IMR-90 (cell line): ENCODE measurements around the gene ITGA4. TPM values are rescaled to one million over a fixed set of nuclear protein-coding genes. Genes with fewer than 3 reads are reported as not detected.

Experiments used
- ATAC-seq: fragments of 200-7000 bp; cut with Tn5 transposase; 2 replicates; pipeline ENCODE4 v1.9.1; 2020; ENCODE audit warnings: low read depth, mild to moderate bottlenecking, moderate library complexity
- BruUV-seq: library from RNA; stranded (reverse); fragments of 400-500 nt; replicated peaks from 2 replicates; lab custom pipeline; 2021; lab: Mats Ljungman, UMichigan
- CTCF ChIA-PET: fragments of 300-600 bp; formaldehyde crosslinking; extraction: SDS; loops from one replicate; lab custom pipeline; 2021; ENCODE audit warnings: antibody characterized with exemption; lab: Yijun Ruan, JAX
- POLR2A ChIA-PET: fragments of 300-600 bp; sonication (Branson Sonifier 250); formaldehyde crosslinking; loops from one replicate; lab custom pipeline; 2022; ENCODE audit warnings: antibody characterized with exemption; ENCODE audit not compliant: unreplicated experiment; lab: Charles Lee
- DNase-seq: peaks from one replicate; pipeline ENCODE4 v3.0.0; 2013
- H2AFZ ChIP-seq: replicated peaks from 2 replicates; pipeline ENCODE3; 2013; ENCODE audit warnings: low read length, mild to moderate bottlenecking; ENCODE audit not compliant: poor library complexity
- H2AK5ac ChIP-seq: 2 replicates; pipeline ENCODE4 v1.6.1; 2013; ENCODE audit warnings: low read depth, low read length, inconsistent platforms
- H2AK9ac ChIP-seq: replicated peaks from 2 replicates; pipeline ENCODE3; 2013; ENCODE audit warnings: mild to moderate bottlenecking, low read depth, low read length, moderate library complexity; ENCODE audit not compliant: poor library complexity
- H2BK120ac ChIP-seq: 2 replicates; pipeline ENCODE4 v1.6.1; 2013; ENCODE audit warnings: low read depth, low read length, inconsistent platforms
- H2BK15ac ChIP-seq: 3 replicates; pipeline ENCODE4 v1.6.1; 2013; ENCODE audit warnings: low read depth, low read length, inconsistent platforms
- H2BK20ac ChIP-seq: 2 replicates; pipeline ENCODE4 v1.6.1; 2013; ENCODE audit warnings: low read depth, mild to moderate bottlenecking, inconsistent platforms, low read length, moderate library complexity
- H2BK5ac ChIP-seq: 2 replicates; pipeline ENCODE4 v1.6.1; 2013; ENCODE audit warnings: mild to moderate bottlenecking, low read depth, low read length, inconsistent platforms; ENCODE audit not compliant: poor library complexity, severe bottlenecking
- H3K14ac ChIP-seq: replicated peaks from 2 replicates; pipeline ENCODE4 v1.6.1; 2013; ENCODE audit warnings: low read depth, low read length, inconsistent platforms
- H3K18ac ChIP-seq: 2 replicates; pipeline ENCODE4 v1.6.1; 2013; ENCODE audit warnings: low read depth, low read length, control low read depth
- H3K23ac ChIP-seq: 2 replicates; pipeline ENCODE4 v1.6.1; 2013; ENCODE audit warnings: low read depth, low read length, inconsistent platforms
- H3K27ac ChIP-seq: 2 replicates; pipeline ENCODE4 v1.5.1; 2013; ENCODE audit warnings: mild to moderate bottlenecking, control low read depth, low read length; ENCODE audit not compliant: insufficient read depth
- H3K27me3 ChIP-seq: 2 replicates; pipeline ENCODE4 v1.6.1; 2013; ENCODE audit warnings: low read length; ENCODE audit not compliant: control insufficient read depth, insufficient read depth
- H3K36me3 ChIP-seq: 2 replicates; pipeline ENCODE4 v1.6.1; 2013; ENCODE audit warnings: low read length, mixed read lengths; ENCODE audit not compliant: control insufficient read depth, insufficient read depth
- H3K4ac ChIP-seq: 2 replicates; pipeline ENCODE4 v1.6.1; 2013; ENCODE audit warnings: low read depth, low read length, inconsistent platforms
- H3K4me1 ChIP-seq: 2 replicates; pipeline ENCODE4 v1.6.1; 2013; ENCODE audit warnings: low read length, mixed read lengths; ENCODE audit not compliant: control insufficient read depth, insufficient read depth
- H3K4me2 ChIP-seq: 2 replicates; pipeline ENCODE4 v1.6.1; 2013; ENCODE audit warnings: low read depth, mild to moderate bottlenecking, control low read depth, low read length, moderate library complexity
- H3K4me3 ChIP-seq: 2 replicates; pipeline ENCODE4 v1.5.1; 2013; ENCODE audit warnings: low read depth, mild to moderate bottlenecking, control low read depth, low read length, moderate library complexity; ENCODE audit not compliant: insufficient read depth
- H3K56ac ChIP-seq: 2 replicates; pipeline ENCODE4 v1.6.1; 2013; ENCODE audit warnings: low read length, inconsistent platforms; ENCODE audit not compliant: insufficient read depth; ENCODE audit errors: extremely low read depth
- H3K79me1 ChIP-seq, 2 experiments: 2 replicates each; pipeline ENCODE4 v1.6.1; 2013; ENCODE audit warnings: low read length in 2 of 2, inconsistent platforms in 1 of 2, low read depth in 1 of 2
- H3K9ac ChIP-seq: 2 replicates; pipeline ENCODE4 v1.6.1; 2013; ENCODE audit warnings: low read depth, low read length, control low read depth
- H3K9me1 ChIP-seq: 2 replicates; pipeline ENCODE4 v1.6.1; 2013; ENCODE audit warnings: low read length, inconsistent platforms; ENCODE audit not compliant: insufficient read depth
- H3K9me3 ChIP-seq: 2 replicates; pipeline ENCODE4 v1.6.1; 2013; ENCODE audit warnings: low read length; ENCODE audit not compliant: control insufficient read depth, insufficient read depth
- H4K20me1 ChIP-seq: 2 replicates; pipeline ENCODE4 v1.6.1; 2013; ENCODE audit warnings: low read length, inconsistent platforms; ENCODE audit not compliant: insufficient read depth
- H4K5ac ChIP-seq: 2 replicates; pipeline ENCODE4 v1.6.1; 2013; ENCODE audit warnings: mild to moderate bottlenecking, low read depth, low read length, control low read depth
- H4K8ac ChIP-seq, 2 experiments: 2 replicates each; pipeline ENCODE4 v1.6.1; 2013; ENCODE audit warnings: low read depth in 2 of 2, low read length in 2 of 2, control low read depth in 1 of 2, inconsistent platforms in 1 of 2
- H4K91ac ChIP-seq: 2 replicates; pipeline ENCODE4 v1.6.1; 2013; ENCODE audit warnings: low read depth, low read length, inconsistent platforms; ENCODE audit not compliant: insufficient read depth
- BHLHE40 ChIP-seq: fragments of 150-350 bp; IDR thresholded peaks from 2 replicates; pipeline ENCODE4 v1.6.1; 2016; ENCODE audit warnings: mild to moderate bottlenecking, low read depth, low read length
- MAFK ChIP-seq: IDR thresholded peaks from 2 replicates; pipeline ENCODE4 v1.6.1; 2012; ENCODE audit warnings: low read depth, low read length, improper control_type of control experiment
- MAZ ChIP-seq: IDR thresholded peaks from 2 replicates; pipeline ENCODE4 v1.6.1; 2012; ENCODE audit warnings: low read depth, mild to moderate bottlenecking, low read length, improper control_type of control experiment, moderate library complexity, borderline replicate concordance
- NFE2L2 ChIP-seq: fragments of 150-350 bp; IDR thresholded peaks from 2 replicates; pipeline ENCODE4 v1.6.1; 2016; ENCODE audit warnings: low read depth, mild to moderate bottlenecking, low read length
- SMC3 ChIP-seq: fragments of 150-350 bp; IDR thresholded peaks from 2 replicates; pipeline ENCODE4 v1.6.1; 2016; ENCODE audit warnings: low read depth, mild to moderate bottlenecking, antibody characterized with exemption, low read length, moderate library complexity
- WGBS, 2 experiments: methylation state at CpG; one replicate each; pipeline versions ENCODE4 v1.1.5 to v1.1.7; 2013; ENCODE audit warnings: missing lambda C conversion rate in 2 of 2; ENCODE audit not compliant: insufficient read length in 1 of 2; ENCODE audit errors: extremely low coverage in 2 of 2; 5-methylcytosine and 5-hydroxymethylcytosine counted together
- dilution Hi-C: fragments of 300-500 bp; cut with HindIII; formaldehyde crosslinking; loops from one replicate; pipeline ENCODE4 v1.14.3; 2018; ENCODE audit warnings: low sequenced_read_pairs; ENCODE audit not compliant: unreplicated experiment
- in situ Hi-C: fragments of 300-500 bp; cut with MboI; formaldehyde crosslinking; loops from 3 replicates; pipeline ENCODE4 v1.14.3; 2019; ENCODE audit warnings: low sequenced_read_pairs, inconsistent platforms, mixed read lengths
- intact Hi-C: fragments of 100-400 bp; cut with micrococcal nuclease; formaldehyde crosslinking; loops from 2 replicates; pipeline ENCODE4 v1.10.0; 2022
- polyA plus RNA-seq, 3 experiments: library from polyadenylated mRNA; depleted of rRNA; stranded (reverse); fragments of >200 nt; gene quantifications; 2 replicates each; pipeline ENCODE4 v1.2.3, GENCODE V29; 2012; ENCODE audit warnings: low replicate concordance in 1 of 3
- total RNA-seq: library from RNA; depleted of rRNA; stranded (reverse); fragments of >200 nt; gene quantifications from 2 replicates; pipeline ENCODE4 v1.2.3, GENCODE V29; 2012

Gene ITGA4
- total and polyA plus RNA-seq, 2 of the 4 experiments (the other 2 are of a cell fraction), result 6.9 to 13.6 TPM

- dilution Hi-C loops (no loop called here), intact Hi-C loops (loop anchor here (1.0 to 2.0 kb wide), 2 partner anchors 354 to 1333 kb away; no protein-coding TSS in a partner anchor)
These were observed 697 bp downstream of the ITGA4 start for GRCh38 chr2:181457741-181458425.

More at GRCh38 chr2:181457741-181458425, 697 bp downstream of the ITGA4 start:
- DNase-seq (peak; percentile 35), ATAC-seq (peak; percentile 62)
- peak overlapping the region; percentile 85 for H3K4me2 ChIP-seq
- H3K4me3 ChIP-seq, result peak overlapping the region; percentile 75
- no peaks in the 10 kb centered on the region for H3K9me3 ChIP-seq
- no TSS peak for BruUV-seq
- POLR2A ChIA-PET, result interaction anchor here (0.6 kb wide), 2 partner anchors 24 to 475 kb away, joined by 4 to 11 read pairs; no protein-coding TSS in a partner anchor
- no peak overlapping the region for H3K14ac ChIP-seq
- no peak overlapping the region for H3K23ac ChIP-seq
- no peak overlapping the region for H2AK5ac ChIP-seq
- H3K36me3 ChIP-seq, result no peaks in the 10 kb centered on the region
- H4K5ac ChIP-seq, result no peak overlapping the region
- 0 out of 2 replicates have a peak, but pooled peaks cover 2% of the 10 kb centered on the region for H3K4me1 ChIP-seq
- H3K9ac ChIP-seq, result peak overlapping the region; percentile 50; the same call in 1 of the 2 replicates
- H2BK15ac ChIP-seq, result no peak overlapping the region
- H3K9me1 ChIP-seq, result no peaks in the 10 kb centered on the region
- H3K18ac ChIP-seq, result no peak overlapping the region
- TF ChIP-seq MAFK (no peak), MAZ (no peak), SMC3 (no peak), BHLHE40 (peak; percentile 50; the same call in 1 of the 2 replicates), NFE2L2 (no peak)
- H2BK5ac ChIP-seq, result no peak overlapping the region
- H4K91ac ChIP-seq, result no peak overlapping the region
- peak overlapping the region in 1 of 2 experiments; percentile 38; a peak in 1 of 4 replicates for H4K8ac ChIP-seq
- in situ Hi-C loops, result loop anchor here (10.0 kb wide), 1 partner anchor 343 kb away; no protein-coding TSS in a partner anchor
- H2AK9ac ChIP-seq, result peak overlapping the region; percentile 21
- 7% methylated on average over 12 of the region's 45 CpGs; no CpG with 5 or more reads in 1 of the 2 experiments for WGBS, 2 experiments
- H3K4ac ChIP-seq, result peak overlapping the region; percentile 39; the same call in 1 of the 2 replicates
- no peak overlapping the region for H2BK20ac ChIP-seq
- no peaks in the 10 kb centered on the region; the same call in 1 of the 2 replicates for H3K27me3 ChIP-seq
- no peak overlapping the region for H2BK120ac ChIP-seq
- no peak overlapping the region for H3K56ac ChIP-seq
- H3K79me1 ChIP-seq, result 0 out of 4 replicates have a peak, but pooled peaks cover 0 to 3% of the 10 kb centered on the region in 2 experiments
- no peak overlapping the region; the same call in 1 of the 2 replicates for H3K27ac ChIP-seq
- H2AFZ ChIP-seq, result peak overlapping the region; percentile 94
- no peaks in the 10 kb centered on the region for H4K20me1 ChIP-seq
- CTCF ChIA-PET, result interaction anchor here (0.5 to 3.0 kb wide), 10 partner anchors 8 to 938 kb away, joined by 3 to 12 read pairs (median 4); no protein-coding TSS in a partner anchor
